Measurements from ENCODE around the gene COL11A2. TPM values are rescaled to one million over a fixed set of nuclear protein-coding genes. Genes with fewer than 3 reads are reported as not detected.

Gene COL11A2
- total and polyA plus RNA-seq, 2 of the 13 experiments (the other 11 are each of a cell fraction or from before 2014, with no cell fraction given): 0.55 TPM

DNA sequence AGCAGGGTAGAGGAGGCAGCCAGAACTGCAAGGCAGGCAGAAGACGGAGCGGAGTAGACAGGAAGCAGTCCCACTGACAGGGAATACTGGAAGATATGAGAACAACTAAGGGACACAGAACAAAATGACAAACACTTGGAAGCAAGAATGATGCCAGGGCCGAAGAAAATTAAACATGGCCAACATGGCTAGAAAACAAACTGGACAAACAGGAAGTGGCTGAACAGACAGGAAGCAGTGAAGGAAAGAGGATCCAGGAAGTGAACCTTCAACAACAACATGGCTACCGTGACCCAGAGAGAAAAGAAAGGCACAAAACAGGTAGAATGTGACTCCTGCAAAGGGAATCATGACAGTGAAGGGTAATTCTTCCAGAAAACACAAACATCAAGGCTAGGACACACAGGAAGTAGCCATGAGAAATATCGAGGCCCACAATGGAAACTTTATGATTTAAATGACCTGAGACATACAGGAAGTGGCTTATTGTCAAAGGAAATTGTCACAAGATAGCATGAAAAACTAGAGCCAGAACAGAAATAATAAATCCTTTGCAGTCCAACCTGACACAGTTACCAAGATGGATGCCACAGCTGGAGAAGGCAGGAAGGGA is 9.1 kb downstream of the COL11A2 start (continued):
- TF ChIP-seq GABPA (IDR thresholded peaks at IDR 0.05; ENCODE audit: low read depth, low read length): peak; percentile 50
- peak; percentile 92 for TF ChIP-seq GABPA (CRISPR knock-in tag; IDR thresholded peaks at IDR 0.05; ENCODE audit: low read depth)
- TF ChIP-seq, protein P1, sequence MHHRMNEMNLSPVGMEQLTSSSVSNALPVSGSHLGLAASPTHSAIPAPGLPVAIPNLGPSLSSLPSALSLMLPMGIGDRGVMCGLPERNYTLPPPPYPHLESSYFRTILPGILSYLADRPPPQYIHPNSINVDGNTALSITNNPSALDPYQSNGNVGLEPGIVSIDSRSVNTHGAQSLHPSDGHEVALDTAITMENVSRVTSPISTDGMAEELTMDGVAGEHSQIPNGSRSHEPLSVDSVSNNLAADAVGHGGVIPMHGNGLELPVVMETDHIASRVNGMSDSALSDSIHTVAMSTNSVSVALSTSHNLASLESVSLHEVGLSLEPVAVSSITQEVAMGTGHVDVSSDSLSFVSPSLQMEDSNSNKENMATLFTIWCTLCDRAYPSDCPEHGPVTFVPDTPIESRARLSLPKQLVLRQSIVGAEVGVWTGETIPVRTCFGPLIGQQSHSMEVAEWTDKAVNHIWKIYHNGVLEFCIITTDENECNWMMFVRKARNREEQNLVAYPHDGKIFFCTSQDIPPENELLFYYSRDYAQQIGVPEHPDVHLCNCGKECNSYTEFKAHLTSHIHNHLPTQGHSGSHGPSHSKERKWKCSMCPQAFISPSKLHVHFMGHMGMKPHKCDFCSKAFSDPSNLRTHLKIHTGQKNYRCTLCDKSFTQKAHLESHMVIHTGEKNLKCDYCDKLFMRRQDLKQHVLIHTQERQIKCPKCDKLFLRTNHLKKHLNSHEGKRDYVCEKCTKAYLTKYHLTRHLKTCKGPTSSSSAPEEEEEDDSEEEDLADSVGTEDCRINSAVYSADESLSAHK (CRISPR knock-in tag; IDR thresholded peaks at IDR 0.05; ENCODE audit: borderline replicate concordance): no peak
- peak; percentile 68; the same call in 1 of the 2 replicates for TF ChIP-seq GABPB1 (CRISPR knock-in tag; IDR thresholded peaks at IDR 0.05)
- peak; percentile 94 for TF ChIP-seq SETDB1 (CRISPR knock-in tag; IDR thresholded peaks at IDR 0.05; ENCODE audit: borderline replicate concordance)
- TF ChIP-seq, protein P2, sequence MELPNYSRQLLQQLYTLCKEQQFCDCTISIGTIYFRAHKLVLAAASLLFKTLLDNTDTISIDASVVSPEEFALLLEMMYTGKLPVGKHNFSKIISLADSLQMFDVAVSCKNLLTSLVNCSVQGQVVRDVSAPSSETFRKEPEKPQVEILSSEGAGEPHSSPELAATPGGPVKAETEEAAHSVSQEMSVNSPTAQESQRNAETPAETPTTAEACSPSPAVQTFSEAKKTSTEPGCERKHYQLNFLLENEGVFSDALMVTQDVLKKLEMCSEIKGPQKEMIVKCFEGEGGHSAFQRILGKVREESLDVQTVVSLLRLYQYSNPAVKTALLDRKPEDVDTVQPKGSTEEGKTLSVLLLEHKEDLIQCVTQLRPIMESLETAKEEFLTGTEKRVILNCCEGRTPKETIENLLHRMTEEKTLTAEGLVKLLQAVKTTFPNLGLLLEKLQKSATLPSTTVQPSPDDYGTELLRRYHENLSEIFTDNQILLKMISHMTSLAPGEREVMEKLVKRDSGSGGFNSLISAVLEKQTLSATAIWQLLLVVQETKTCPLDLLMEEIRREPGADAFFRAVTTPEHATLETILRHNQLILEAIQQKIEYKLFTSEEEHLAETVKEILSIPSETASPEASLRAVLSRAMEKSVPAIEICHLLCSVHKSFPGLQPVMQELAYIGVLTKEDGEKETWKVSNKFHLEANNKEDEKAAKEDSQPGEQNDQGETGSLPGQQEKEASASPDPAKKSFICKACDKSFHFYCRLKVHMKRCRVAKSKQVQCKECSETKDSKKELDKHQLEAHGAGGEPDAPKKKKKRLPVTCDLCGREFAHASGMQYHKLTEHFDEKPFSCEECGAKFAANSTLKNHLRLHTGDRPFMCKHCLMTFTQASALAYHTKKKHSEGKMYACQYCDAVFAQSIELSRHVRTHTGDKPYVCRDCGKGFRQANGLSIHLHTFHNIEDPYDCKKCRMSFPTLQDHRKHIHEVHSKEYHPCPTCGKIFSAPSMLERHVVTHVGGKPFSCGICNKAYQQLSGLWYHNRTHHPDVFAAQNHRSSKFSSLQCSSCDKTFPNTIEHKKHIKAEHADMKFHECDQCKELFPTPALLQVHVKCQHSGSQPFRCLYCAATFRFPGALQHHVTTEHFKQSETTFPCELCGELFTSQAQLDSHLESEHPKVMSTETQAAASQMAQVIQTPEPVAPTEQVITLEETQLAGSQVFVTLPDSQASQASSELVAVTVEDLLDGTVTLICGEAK (IDR thresholded peaks at IDR 0.05): peak; percentile 39
- TF ChIP-seq, protein P2 (CRISPR knock-in tag; IDR thresholded peaks at IDR 0.05): no peak
- TF ChIP-seq MAZ (IDR thresholded peaks at IDR 0.05; ENCODE audit: borderline replicate concordance, low read depth, low read length): no peak
- no peak for TF ChIP-seq MAZ (CRISPR knock-in tag; IDR thresholded peaks at IDR 0.05; ENCODE audit: low read depth)
- TF ChIP-seq WIZ (CRISPR knock-in tag; IDR thresholded peaks at IDR 0.05): 0 out of 2 replicates have a peak, but pooled peaks have one; percentile 53
- no peak; the same call in 1 of the 2 replicates for TF ChIP-seq PHF20 (CRISPR knock-in tag; IDR thresholded peaks at IDR 0.05)
